Activated T-cell treated with anti-CD3 and anti-CD28 coated beads, Interleukin-2, amount 50 U/mL, for 48 hours (primary cell): ENCODE data around the gene DDX51.
"Not testable (repeated sequence)": the region's sequence is repeated elsewhere in the genome, so short reads cannot be mapped to it uniquely, and the experiment has no call there.

Source experiments
- DNase-seq, 2 experiments: peaks; one replicate each; pipeline ENCODE4 v3.0.0-alpha.2; 2020

Gene DDX51

GRCh38 chr12:132152953-132153352 lies 8.8 kb upstream of the DDX51 start:
- no peak for DNase-seq

DNA sequence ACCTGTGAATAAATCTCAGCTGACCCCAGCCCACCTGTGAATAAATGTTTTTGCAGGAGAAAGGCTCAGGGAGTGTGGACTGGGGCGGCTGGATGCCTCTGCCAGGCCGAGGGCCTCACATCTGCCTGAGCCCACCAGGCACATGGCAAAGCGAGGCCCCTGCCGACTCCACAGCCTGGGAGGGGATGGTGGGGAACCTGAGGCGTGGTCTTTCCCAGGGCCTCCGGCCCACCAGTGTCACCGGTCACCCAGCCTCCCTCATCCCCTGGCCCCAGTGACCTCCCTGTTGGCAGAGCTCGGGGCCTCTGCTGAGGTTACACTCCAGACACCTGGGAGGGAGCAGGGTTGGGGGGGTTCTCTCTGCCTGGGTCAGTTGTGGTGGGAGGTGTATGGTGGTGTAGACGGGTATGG lies 8.3 kb upstream of the DDX51 start:
- DNase-seq: no peak

DNA sequence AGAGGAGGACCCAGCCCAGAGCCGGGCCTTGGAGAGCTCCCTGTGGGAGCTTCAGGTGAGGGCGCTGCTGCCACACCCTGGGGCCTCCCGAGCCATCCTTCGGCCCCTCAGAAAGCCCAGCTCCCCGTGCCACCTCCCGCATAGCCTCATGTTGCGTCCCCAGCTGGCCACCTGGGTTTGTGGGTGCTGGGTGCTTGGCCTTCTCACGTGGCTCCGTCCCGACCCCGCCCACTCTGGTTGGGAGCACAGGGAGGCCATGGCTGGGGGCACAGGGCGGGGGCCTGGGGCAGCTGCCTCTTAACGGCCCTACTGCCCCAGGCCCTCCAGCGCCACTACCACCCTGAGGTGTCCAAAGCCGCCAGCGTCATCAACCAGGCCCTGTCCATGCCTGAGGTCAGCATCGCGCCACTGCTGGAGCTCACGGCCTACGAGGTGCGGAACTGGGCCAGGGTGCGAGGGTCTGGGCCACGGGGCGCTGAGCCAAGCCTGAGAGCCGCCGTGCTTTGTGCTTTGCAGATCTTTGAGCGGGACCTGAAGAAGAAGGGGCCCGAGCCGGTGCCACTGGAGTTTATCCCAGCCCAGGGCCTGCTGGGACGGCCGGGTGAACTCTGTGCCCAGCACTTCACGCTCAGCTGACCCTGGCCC lies 7.8 kb upstream of the DDX51 start:
- DNase-seq: no peak

GRCh38 chr12:132151145-132151765 lies 7.1 kb upstream of the DDX51 start:
- no peak for DNase-seq

- no peak for DNase-seq
These were observed 6.6 kb upstream of the DDX51 start for GRCh38 chr12:132150780-132151144.

GRCh38 chr12:132149526-132149925 lies 5.4 kb upstream of the DDX51 start:
- not testable (repeated sequence) for DNase-seq

GRCh38 chr12:132148368-132149045 lies 4.4 kb upstream of the DDX51 start:
- no peak for DNase-seq

GRCh38 chr12:132147423-132148367 lies 3.6 kb upstream of the DDX51 start:
- no peak for DNase-seq

DNA sequence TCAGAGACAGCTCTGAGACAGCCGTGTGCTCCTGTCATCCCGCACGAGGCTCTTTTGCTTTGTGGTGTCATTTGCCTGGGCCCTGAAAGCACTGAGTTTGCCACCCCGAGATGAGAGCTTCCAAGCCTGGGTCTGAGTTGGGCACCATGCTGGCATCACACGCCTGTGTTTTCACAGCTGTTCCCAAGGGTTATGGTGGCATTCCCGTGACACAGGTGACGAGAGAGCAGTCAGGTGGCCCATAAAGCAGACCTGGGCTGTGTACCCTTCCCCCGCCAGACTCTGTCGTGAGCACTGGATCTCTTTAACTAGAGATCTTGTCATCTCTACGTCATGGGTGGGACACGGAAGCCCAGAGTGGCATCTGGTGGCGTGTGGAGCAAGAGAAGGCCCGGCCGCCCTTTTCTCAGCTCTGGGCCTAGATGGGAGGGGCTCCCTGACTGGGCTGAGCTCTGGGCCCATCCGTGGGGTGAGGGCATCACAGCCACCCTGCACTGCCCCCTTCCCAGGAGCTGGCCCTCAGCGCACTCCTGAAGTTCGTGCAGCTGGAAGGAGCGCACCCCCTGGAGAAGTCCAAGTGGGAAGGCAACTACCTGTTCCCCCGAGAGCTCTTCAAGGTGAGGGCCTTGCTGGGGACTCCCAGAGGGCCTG lies 2.8 kb upstream of the DDX51 start:
- DNase-seq: no peak

- no peak for DNase-seq
These were observed 2.0 kb upstream of the DDX51 start for GRCh38 chr12:132146098-132146497.

DNA sequence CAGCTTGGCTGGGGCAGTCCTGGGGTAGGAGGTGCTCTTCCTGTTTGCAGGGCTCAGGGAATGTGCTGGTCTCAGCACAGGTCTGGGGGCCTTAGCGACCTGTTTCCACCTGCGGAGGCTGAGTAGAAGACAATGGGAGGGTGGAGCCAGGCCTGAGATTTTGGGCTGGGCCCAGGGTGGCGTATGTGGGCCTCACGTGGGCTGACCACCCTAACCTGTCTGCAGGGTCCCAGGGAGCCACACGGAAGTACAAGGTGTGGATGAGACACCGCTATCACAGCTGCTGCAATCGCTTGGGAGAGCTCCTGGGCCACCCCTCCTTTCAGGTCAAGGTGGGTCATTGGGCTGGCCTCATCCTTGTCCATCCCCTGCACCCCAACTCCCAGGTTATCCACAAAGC lies 1.2 kb upstream of the DDX51 start:
- no peak for DNase-seq

GRCh38 chr12:132144810-132145168 lies 670 bp upstream of the DDX51 start:
- DNase-seq: no peak

- DNase-seq: no peak
These were observed 615 bp downstream of the DDX51 start for GRCh38 chr12:132143336-132144071.

GRCh38 chr12:132142679-132143335 lies 1.3 kb downstream of the DDX51 start:
- no peak for DNase-seq

- no peak for DNase-seq
These were observed 2.0 kb downstream of the DDX51 start for GRCh38 chr12:132141976-132142678.

DNA sequence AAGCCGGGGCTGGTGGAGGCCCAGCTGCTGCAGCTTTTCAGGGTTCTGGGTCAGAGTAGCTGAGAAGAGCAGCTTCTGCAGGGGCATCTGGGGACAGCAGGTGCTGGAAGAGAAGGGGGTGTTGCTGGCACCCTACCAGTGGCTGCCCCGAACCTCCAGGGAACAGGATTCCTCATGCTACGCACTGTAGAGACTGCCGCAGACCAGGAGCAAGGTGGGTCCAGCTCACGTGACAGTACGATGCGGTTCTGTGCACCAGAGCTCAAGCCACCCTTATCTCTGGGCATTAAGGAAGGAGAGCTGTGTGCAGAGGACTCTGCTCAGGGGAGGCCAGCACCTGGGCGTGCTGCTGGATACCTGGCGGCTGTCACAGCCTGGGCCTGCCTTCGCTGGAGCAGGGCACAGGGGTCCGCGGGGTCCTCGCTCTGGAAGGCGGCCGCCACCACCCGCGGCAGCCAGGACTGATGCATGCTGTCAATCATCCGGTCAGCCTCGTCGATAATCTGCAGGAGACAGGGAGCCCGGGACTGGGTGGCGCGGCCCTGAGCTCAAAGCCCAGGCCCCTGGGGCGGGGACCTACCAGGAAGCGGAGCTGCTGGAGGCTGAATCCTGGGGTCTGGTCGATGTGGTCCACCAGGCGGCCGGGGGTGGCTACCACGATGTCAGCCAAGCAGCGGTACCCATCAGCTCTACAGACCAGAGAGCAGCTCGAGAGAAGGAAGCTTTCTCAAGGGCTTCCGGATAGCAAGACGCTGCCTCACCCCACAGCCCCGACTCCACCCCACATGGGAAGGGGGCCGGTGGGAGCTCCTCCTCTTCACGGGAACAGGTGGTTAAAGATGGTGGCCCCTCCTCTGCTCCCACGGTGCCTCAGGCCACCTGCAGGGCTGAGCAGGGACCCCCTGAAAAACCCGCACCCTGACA lies 2.9 kb downstream of the DDX51 start:
- no peak for DNase-seq

GRCh38 chr12:132140501-132140900 lies 3.6 kb downstream of the DDX51 start:
- DNase-seq: no peak

- DNase-seq: no peak
These were observed 4.2 kb downstream of the DDX51 start for GRCh38 chr12:132139912-132140311.
